Adrenal gland (tissue), 12 donors: ENCODE results near the gene AKT3. TPM values are rescaled to one million over a fixed set of nuclear protein-coding genes. Genes with fewer than 3 reads are reported as not detected.
"Not testable (repeated sequence)": the region's sequence is repeated elsewhere in the genome, so short reads cannot be mapped to it uniquely, and the experiment has no call there.

ENCODE experiments used
- DNase-seq, 7 donors: peaks; one replicate each; pipeline ENCODE4 v3.0.0-alpha.2; 2019 to 2020
- H3K27ac ChIP-seq, 5 donors: fragments of 200-600 bp; sonication (generic) in 4 of 5; 1 replicate in 3 of 5; 2 replicates in 2 of 5; pipeline versions ENCODE4 v1.5.1 to v1.8.0; 2016 to 2020; ENCODE audit warnings: mild to moderate bottlenecking in 1 of 5
- H3K27me3 ChIP-seq: fragments of 200-600 bp; 2 replicates; pipeline ENCODE4 v1.8.0; 2021
- H3K36me3 ChIP-seq, 2 donors: fragments of 200-600 bp; replicated peaks in 1 of 2; 1 replicate in 1 of 2; 2 replicates in 1 of 2; pipeline versions ENCODE4 v1.5.1 to v1.8.0; 2018 to 2022
- H3K4me1 ChIP-seq, 2 donors: fragments of 200-600 bp; replicated peaks in 1 of 2; 1 replicate in 1 of 2; 2 replicates in 1 of 2; pipeline versions ENCODE4 v1.5.1 to v1.8.0; 2018 to 2021
- H3K4me3 ChIP-seq, 4 donors: fragments of 200-600 bp; sonication (generic) in 3 of 4; one replicate each; pipeline ENCODE4 v1.5.1; 2016 to 2018
- H3K9me3 ChIP-seq, 3 donors: fragments of 200-600 bp; sonication (generic) in 1 of 3; replicated peaks in 1 of 3; 1 replicate in 2 of 3; 2 replicates in 1 of 3; pipeline versions ENCODE4 v1.5.1 to v1.8.0; 2016 to 2021
- POLR2A ChIP-seq, 2 donors: fragments of 450-650 bp; IDR thresholded peaks; one replicate each; pipeline ENCODE4 v1.6.1; 2017; ENCODE audit warnings: antibody characterized with exemption in 2 of 2, mild to moderate bottlenecking in 2 of 2, moderate library complexity in 1 of 2
- WGBS, 4 donors: extraction: QIAGEN DNeasy Blood & Tissue Kit in 2 of 4; methylation state at CpG; one replicate each; pipeline versions ENCODE4 v1.1.5 to v1.1.7; 2013 to 2017; 5-methylcytosine and 5-hydroxymethylcytosine counted together
- intact Hi-C, 2 donors: fragments of 100-400 bp; cut with DNase I; formaldehyde crosslinking; loops; one replicate each; pipeline versions ENCODE4 v1.14.1 to v1.15.0; 2022 to 2023
- polyA plus RNA-seq, 3 donors: library from polyadenylated mRNA; stranded (reverse); fragments of 200-250 nt in 2 of 3; fragments of 350-450 nt in 1 of 3; fragmentation: Illumina TruSeq in 1 of 3; extraction: RNeasy Lipid Tissue Mini Kit (QIAGEN cat#74804) in 1 of 3; gene quantifications; one replicate each; pipeline ENCODE4 v1.2.3, GENCODE V29; 2013 to 2014
- total RNA-seq, 9 donors: library from RNA; depleted of rRNA in 4 of 9; stranded (reverse); fragments of >200 nt in 4 of 9; fragments of 120-200 nt in 1 of 9; fragmentation: NEBNext Ultra II Directional in 1 of 9; extraction: Animal tissue kit (Norgen Biotek cat#: 25700) in 1 of 9; gene quantifications; one replicate each; pipeline versions ENCODE4 v1.1.0 to v1.2.4, GENCODE V29; 2013 to 2023
- TF ChIP-seq, protein P1 (sequence below), 6 experiments: fragments of 450-650 bp in 4 of 6; fragments of 200-600 bp in 2 of 6; sonication (generic) in 1 of 6; IDR thresholded peaks; 1 replicate in 5 of 6; 2 replicates in 1 of 6; pipeline versions ENCODE4 v1.5.1 to v1.8.0; 2016 to 2021; ENCODE audit warnings: antibody characterized with exemption in 6 of 6, mild to moderate bottlenecking in 2 of 6, moderate library complexity in 1 of 6
- donor health status: healthy with polysubstance abuse.
- donor health status: Bipolar disorder and iron deficiency.
- donor health status: DM: yes; HTN: yes; CAD: no.
- donor health status: DM: no; HTN: no; CAD: no.
- donor health status: DM: no; HTN: no; CAD: no.
- donor health status: DM: yes; HTN: yes; CAD: no.

Gene AKT3
- total and polyA plus RNA-seq, 12 donors: 11.4 to 82.3 (median 32.4) TPM

DNA sequence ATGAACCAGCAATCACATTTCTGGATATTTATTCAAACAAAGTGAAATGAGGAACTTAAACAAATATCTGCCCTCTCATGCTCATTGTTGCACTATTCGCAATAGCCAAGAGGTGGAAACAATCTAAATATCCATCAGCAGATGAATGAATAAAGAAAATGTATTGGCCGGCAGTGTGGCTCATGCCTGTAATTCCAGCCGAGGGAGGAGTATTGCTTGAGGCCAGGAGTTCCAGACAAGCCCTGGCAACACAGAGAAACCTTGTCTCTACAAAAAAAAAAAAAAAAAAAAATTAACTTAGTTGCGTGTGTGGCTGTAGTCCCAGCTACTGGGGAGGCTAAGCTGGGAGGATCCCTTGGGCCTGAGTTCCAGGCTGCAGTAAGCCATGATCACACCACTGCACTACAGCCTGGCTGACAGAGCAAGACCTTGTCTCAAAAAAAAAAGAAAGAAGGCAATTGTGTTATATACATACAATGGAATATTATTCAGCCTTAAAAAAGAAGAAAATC lies 191.4 kb downstream of the AKT3 start:
- TF ChIP-seq, protein P1, sequence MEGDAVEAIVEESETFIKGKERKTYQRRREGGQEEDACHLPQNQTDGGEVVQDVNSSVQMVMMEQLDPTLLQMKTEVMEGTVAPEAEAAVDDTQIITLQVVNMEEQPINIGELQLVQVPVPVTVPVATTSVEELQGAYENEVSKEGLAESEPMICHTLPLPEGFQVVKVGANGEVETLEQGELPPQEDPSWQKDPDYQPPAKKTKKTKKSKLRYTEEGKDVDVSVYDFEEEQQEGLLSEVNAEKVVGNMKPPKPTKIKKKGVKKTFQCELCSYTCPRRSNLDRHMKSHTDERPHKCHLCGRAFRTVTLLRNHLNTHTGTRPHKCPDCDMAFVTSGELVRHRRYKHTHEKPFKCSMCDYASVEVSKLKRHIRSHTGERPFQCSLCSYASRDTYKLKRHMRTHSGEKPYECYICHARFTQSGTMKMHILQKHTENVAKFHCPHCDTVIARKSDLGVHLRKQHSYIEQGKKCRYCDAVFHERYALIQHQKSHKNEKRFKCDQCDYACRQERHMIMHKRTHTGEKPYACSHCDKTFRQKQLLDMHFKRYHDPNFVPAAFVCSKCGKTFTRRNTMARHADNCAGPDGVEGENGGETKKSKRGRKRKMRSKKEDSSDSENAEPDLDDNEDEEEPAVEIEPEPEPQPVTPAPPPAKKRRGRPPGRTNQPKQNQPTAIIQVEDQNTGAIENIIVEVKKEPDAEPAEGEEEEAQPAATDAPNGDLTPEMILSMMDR (IDR thresholded peaks at IDR 0.05): no peak
- no peak for TF ChIP-seq POLR2A (IDR thresholded peaks at IDR 0.05)
- H3K4me3 ChIP-seq: no peak overlapping the region
- no peaks in the 10 kb centered on the region for H3K36me3 ChIP-seq
- no peaks in the 10 kb centered on the region for H3K9me3 ChIP-seq
- H3K27me3 ChIP-seq: no peaks in the 10 kb centered on the region
- 93 to 98% (median 94%) methylated on average over 4 of the region's 4 CpGs for WGBS, 4 donors
- intact Hi-C loops: no loop called here
- DNase-seq: no peak
- no peak overlapping the region for H3K27ac ChIP-seq
- H3K4me1 ChIP-seq: no peaks in the 10 kb centered on the region

DNA sequence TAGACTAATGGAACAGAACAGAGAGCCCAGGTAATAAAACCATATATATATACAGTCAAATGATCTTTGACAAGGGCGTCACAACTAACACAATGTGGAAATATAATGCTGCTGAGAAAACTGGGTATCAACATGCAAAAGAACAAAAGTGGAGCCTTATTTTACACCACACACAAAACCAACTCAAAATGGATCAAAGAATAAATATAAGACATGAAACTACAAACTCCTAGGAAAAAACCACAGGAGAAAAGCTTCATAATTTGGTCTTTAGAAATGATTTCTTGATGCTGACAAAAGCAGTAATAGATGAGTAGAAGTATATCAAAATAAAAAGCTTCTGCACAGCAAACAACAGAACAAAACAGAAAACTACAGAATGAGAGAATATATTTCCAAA lies 192.2 kb downstream of the AKT3 start:
- TF ChIP-seq, protein P1 (IDR thresholded peaks at IDR 0.05): no peak
- no peak for TF ChIP-seq POLR2A (IDR thresholded peaks at IDR 0.05)
- H3K4me1 ChIP-seq: no peaks in the 10 kb centered on the region
- intact Hi-C loops: no loop called here
- 95 to 100% (median 98%) methylated on average over 1 of the region's 1 CpG for WGBS, 4 donors
- no peak for DNase-seq
- no peaks in the 10 kb centered on the region for H3K27me3 ChIP-seq
- no peaks in the 10 kb centered on the region for H3K9me3 ChIP-seq
- H3K36me3 ChIP-seq: no peaks in the 10 kb centered on the region
- H3K4me3 ChIP-seq: no peak overlapping the region
- no peak overlapping the region for H3K27ac ChIP-seq

DNA sequence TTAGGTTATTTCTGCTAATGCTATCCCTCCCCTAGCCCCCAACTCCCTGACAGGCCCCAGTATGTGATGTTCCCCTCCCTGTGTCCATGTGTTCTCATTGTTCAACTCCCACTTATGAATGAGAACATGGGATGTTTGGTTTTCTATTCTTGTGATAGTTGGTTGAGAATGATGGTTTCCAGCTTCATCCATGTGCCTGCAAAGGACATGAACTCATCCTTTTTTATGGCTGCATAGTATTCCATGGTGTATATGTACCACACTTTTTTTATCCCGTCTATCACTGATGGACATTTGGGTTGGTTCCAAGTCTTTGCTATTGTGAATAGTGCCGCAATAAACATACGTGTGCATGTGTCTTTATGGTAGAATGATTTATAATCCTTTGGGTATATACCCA lies 200.5 kb downstream of the AKT3 start:
- H3K36me3 ChIP-seq, H3K4me1 ChIP-seq, H3K4me3 ChIP-seq, H3K9me3 ChIP-seq, DNase-seq, H3K27ac ChIP-seq, intact Hi-C loops, H3K27me3 ChIP-seq: not testable (repeated sequence)
- 92 to 97% (median 97%) methylated on average over 3 of the region's 3 CpGs for WGBS, 4 donors

DNA sequence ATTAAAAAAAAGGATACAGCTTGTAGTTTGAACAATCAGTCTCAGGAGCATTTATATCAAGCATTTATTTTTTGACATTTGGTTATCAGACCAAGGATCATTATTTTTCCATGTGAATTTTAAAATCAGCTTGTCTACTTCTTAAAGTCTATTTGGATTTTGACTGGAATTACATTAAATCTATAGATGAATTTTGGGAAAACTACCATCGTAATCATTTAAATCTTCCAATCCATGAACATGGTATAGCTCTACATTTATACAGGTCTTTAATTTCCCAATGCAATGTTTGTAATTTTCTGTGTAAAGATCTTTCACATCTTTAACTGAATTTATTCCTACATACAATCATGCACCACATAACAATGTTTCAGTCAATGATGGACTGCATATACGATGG lies 203.2 kb downstream of the AKT3 start:
- H3K27me3 ChIP-seq: no peaks in the 10 kb centered on the region
- no peak overlapping the region for H3K4me3 ChIP-seq
- no peaks in the 10 kb centered on the region for H3K9me3 ChIP-seq
- intact Hi-C loops: no loop called here
- H3K36me3 ChIP-seq: peaks cover 0 to 6% of the 10 kb centered on the region in 2 donors
- no peaks in the 10 kb centered on the region for H3K4me1 ChIP-seq
- TF ChIP-seq POLR2A (IDR thresholded peaks at IDR 0.05): no peak
- TF ChIP-seq, protein P1 (IDR thresholded peaks at IDR 0.05): no peak
- H3K27ac ChIP-seq: no peak overlapping the region
- WGBS, 4 donors: 96 to 100% (median 100%) methylated on average over 2 of the region's 2 CpGs
- no peak for DNase-seq

DNA sequence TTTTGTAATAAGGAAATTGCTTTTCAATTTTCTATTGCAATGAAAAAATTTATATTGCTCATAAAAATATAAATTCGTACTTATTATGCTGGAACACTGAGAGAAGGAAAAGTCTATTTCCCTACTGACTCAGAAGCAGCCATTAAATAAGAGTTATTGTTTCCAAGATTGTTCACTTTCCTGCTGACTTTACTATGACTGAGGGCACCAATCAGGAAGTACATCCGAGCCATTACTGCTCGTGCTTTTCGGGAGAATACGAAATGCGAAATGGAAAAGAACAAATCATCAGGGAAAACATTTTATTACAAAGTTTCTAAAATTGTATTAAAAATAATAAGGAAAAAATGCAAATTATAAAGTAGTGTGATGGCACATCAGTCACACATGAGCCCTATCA lies 204.8 kb downstream of the AKT3 start:
- intact Hi-C loops: no loop called here
- DNase-seq: no peak
- WGBS, 4 donors: 87 to 89% (median 89%) methylated on average over 6 of the region's 6 CpGs
- Histone ChIP-seq H3K4me1 (no peaks in the 10 kb centered on the region), H3K27ac (no peak overlapping the region), H3K9me3 (no peaks in the 10 kb centered on the region), H3K27me3 (no peaks in the 10 kb centered on the region), H3K4me3 (no peak overlapping the region), H3K36me3 (peaks cover 0 to 6% of the 10 kb centered on the region in 2 donors)
- TF ChIP-seq, protein P1 (IDR thresholded peaks at IDR 0.05): no peak
- no peak for TF ChIP-seq POLR2A (IDR thresholded peaks at IDR 0.05)
